ENCODE measurements around the gene DNM3. TPM values are rescaled to one million over a fixed set of nuclear protein-coding genes. Genes with fewer than 3 reads are reported as not detected.
"Not testable (repeated sequence)": the region's sequence is repeated elsewhere in the genome, so short reads cannot be mapped to it uniquely, and the experiment has no call there.

DNM3 gene
- total RNA-seq, 3 donors from 2014 or later (not counting 1 experiment from before 2014, with no cell fraction given) = 2.5 to 3.3 (median 2.8) TPM

GRCh38 chr1:172359491-172359999 lies 518.2 kb downstream of the DNM3 start:
- no peaks in the 10 kb centered on the region for H3K9me3 ChIP-seq (ENCODE audit: control insufficient read depth, insufficient read depth, low read length)
- no peaks in the 10 kb centered on the region for H3K36me3 ChIP-seq (ENCODE audit: control insufficient read depth, insufficient read depth, low read length)
- H3K4me3 ChIP-seq (ENCODE audit: low read length) = no peak overlapping the region
- no peak for TF ChIP-seq CTCF (IDR thresholded peaks at IDR 0.05)
- H3K9me3 Mint-ChIP-seq = no peaks in the 10 kb centered on the region
- DNase-seq (peak in 1 of 2 donors; percentile 16), ATAC-seq (no peak)
- peak overlapping the region; percentile 81 for H3K4me3 Mint-ChIP-seq
- no peaks in the 10 kb centered on the region for H3K36me3 Mint-ChIP-seq
- no peaks in the 10 kb centered on the region for H3K27me3 Mint-ChIP-seq (ENCODE audit: low read depth in 2 of 2)
- H3K27me3 ChIP-seq (ENCODE audit: control insufficient read depth, insufficient read depth, low read length) = no peaks in the 10 kb centered on the region
- intact Hi-C loops (cut with micrococcal nuclease) = loop anchor here (1.0 to 10.0 kb wide), 6 partner anchors 15 to 335 kb away; partner anchors contain the start of gene PIGC
- H3K27ac Mint-ChIP-seq = peak overlapping the region; percentile 89 to 90
- peaks cover 20% of the 10 kb centered on the region for H3K4me1 ChIP-seq (ENCODE audit: control insufficient read depth, insufficient read depth, low read length)
- 36% methylated on average over 3 of the region's 3 CpGs for WGBS (ENCODE audit: insufficient coverage)
- H3K27ac ChIP-seq (ENCODE audit: low read length) = peak overlapping the region; percentile 82
- H3K4me1 Mint-ChIP-seq = peaks cover 36 to 41% of the 10 kb centered on the region in 2 donors

- peaks cover 36 to 37% of the 10 kb centered on the region in 2 donors for H3K4me1 Mint-ChIP-seq
- Histone ChIP-seq H3K27me3 (ENCODE audit: control insufficient read depth, insufficient read depth, low read length) (no peaks in the 10 kb centered on the region), H3K4me1 (ENCODE audit: control insufficient read depth, insufficient read depth, low read length) (peaks cover 20% of the 10 kb centered on the region), H3K4me3 (ENCODE audit: low read length) (no peak overlapping the region), H3K36me3 (ENCODE audit: control insufficient read depth, insufficient read depth, low read length) (no peaks in the 10 kb centered on the region), H3K27ac (ENCODE audit: low read length) (peak overlapping the region; percentile 38), H3K9me3 (ENCODE audit: control insufficient read depth, insufficient read depth, low read length) (no peaks in the 10 kb centered on the region)
- H3K36me3 Mint-ChIP-seq = no peaks in the 10 kb centered on the region
- ATAC-seq (no peak), DNase-seq (no peak)
- peak overlapping the region; percentile 32 to 55 for H3K27ac Mint-ChIP-seq
- intact Hi-C loops (cut with micrococcal nuclease) = no loop called here
- no peak overlapping the region for H3K4me3 Mint-ChIP-seq
- H3K27me3 Mint-ChIP-seq (ENCODE audit: low read depth in 2 of 2) = no peaks in the 10 kb centered on the region
- 93% methylated on average over 2 of the region's 2 CpGs for WGBS (ENCODE audit: insufficient coverage)
- no peak for TF ChIP-seq CTCF (IDR thresholded peaks at IDR 0.05)
- no peaks in the 10 kb centered on the region for H3K9me3 Mint-ChIP-seq
Observed at GRCh38 chr1:172360511-172360910, 519.2 kb downstream of the DNM3 start.

- H3K4me3 Mint-ChIP-seq = no peak overlapping the region
- H3K27me3 ChIP-seq (ENCODE audit: control insufficient read depth, insufficient read depth, low read length) = no peaks in the 10 kb centered on the region
- peaks cover 20% of the 10 kb centered on the region for H3K4me1 ChIP-seq (ENCODE audit: control insufficient read depth, insufficient read depth, low read length)
- H3K9me3 ChIP-seq (ENCODE audit: control insufficient read depth, insufficient read depth, low read length) = peaks cover 3% of the 10 kb centered on the region
- H3K9me3 Mint-ChIP-seq = no peaks in the 10 kb centered on the region
- intact Hi-C loops (cut with micrococcal nuclease) = no loop called here
- no peak for DNase-seq
- peak overlapping the region; percentile 38 for H3K27ac ChIP-seq (ENCODE audit: low read length)
- TF ChIP-seq CTCF (IDR thresholded peaks at IDR 0.05) = no peak
- H3K4me3 ChIP-seq (ENCODE audit: low read length) = no peak overlapping the region
- H3K27me3 Mint-ChIP-seq (ENCODE audit: low read depth in 2 of 2) = no peaks in the 10 kb centered on the region
- no peak for ATAC-seq
- peaks cover 36 to 37% of the 10 kb centered on the region in 2 donors for H3K4me1 Mint-ChIP-seq
- 77% methylated on average over 5 of the region's 6 CpGs for WGBS (ENCODE audit: insufficient coverage)
- no peaks in the 10 kb centered on the region for H3K36me3 ChIP-seq (ENCODE audit: control insufficient read depth, insufficient read depth, low read length)
- H3K27ac Mint-ChIP-seq = no peak overlapping the region
- H3K36me3 Mint-ChIP-seq = no peaks in the 10 kb centered on the region
Observed at GRCh38 chr1:172360985-172361384, 519.7 kb downstream of the DNM3 start.

- peaks cover 6 to 11% of the 10 kb centered on the region in 2 donors for H3K9me3 Mint-ChIP-seq
- Histone ChIP-seq H3K4me3 (ENCODE audit: low read length) (no peak overlapping the region), H3K27ac (ENCODE audit: low read length) (no peak overlapping the region), H3K27me3 (ENCODE audit: control insufficient read depth, insufficient read depth, low read length) (no peaks in the 10 kb centered on the region), H3K4me1 (ENCODE audit: control insufficient read depth, insufficient read depth, low read length) (peaks cover 13% of the 10 kb centered on the region), H3K36me3 (ENCODE audit: control insufficient read depth, insufficient read depth, low read length) (no peaks in the 10 kb centered on the region), H3K9me3 (ENCODE audit: control insufficient read depth, insufficient read depth, low read length) (peaks cover 4% of the 10 kb centered on the region)
- ATAC-seq = no peak
- no peak for DNase-seq
- no peaks in the 10 kb centered on the region for H3K27me3 Mint-ChIP-seq (ENCODE audit: low read depth in 2 of 2)
- no peak for TF ChIP-seq CTCF (IDR thresholded peaks at IDR 0.05)
- intact Hi-C loops (cut with micrococcal nuclease) = no loop called here
- no peak overlapping the region for H3K27ac Mint-ChIP-seq
- peaks cover 17% of the 10 kb centered on the region for H3K36me3 Mint-ChIP-seq
- no peak overlapping the region for H3K4me3 Mint-ChIP-seq
- peaks cover 12 to 14% of the 10 kb centered on the region in 2 donors for H3K4me1 Mint-ChIP-seq
Observed at GRCh38 chr1:172363852-172364251, 522.6 kb downstream of the DNM3 start.

- H3K4me1 ChIP-seq (ENCODE audit: control insufficient read depth, insufficient read depth, low read length); H3K27ac Mint-ChIP-seq; H3K9me3 ChIP-seq (ENCODE audit: control insufficient read depth, insufficient read depth, low read length); ATAC-seq; DNase-seq; H3K4me3 ChIP-seq (ENCODE audit: low read length); H3K36me3 ChIP-seq (ENCODE audit: control insufficient read depth, insufficient read depth, low read length); H3K4me1 Mint-ChIP-seq; intact Hi-C loops (cut with micrococcal nuclease); H3K27me3 ChIP-seq (ENCODE audit: control insufficient read depth, insufficient read depth, low read length); H3K9me3 Mint-ChIP-seq; H3K4me3 Mint-ChIP-seq; H3K27me3 Mint-ChIP-seq (ENCODE audit: low read depth in 2 of 2); H3K27ac ChIP-seq (ENCODE audit: low read length): not testable (repeated sequence)
- peaks cover 13% of the 10 kb centered on the region for H3K36me3 Mint-ChIP-seq
- WGBS (ENCODE audit: insufficient coverage) = 100% methylated on average over 1 of the region's 3 CpGs
Observed at GRCh38 chr1:172371646-172372045, 530.3 kb downstream of the DNM3 start.
